CD14-positive monocyte (primary cell): ENCODE results near the gene ZDHHC7. TPM values are rescaled to one million over a fixed set of nuclear protein-coding genes. Genes with fewer than 3 reads are reported as not detected.

ENCODE experiments used
- DNase-seq, 3 donors: peaks; one replicate each; pipeline ENCODE4 v3.0.0-alpha.2; 2011 to 2022
- H2AFZ ChIP-seq: 2 replicates; pipeline ENCODE4 v1.6.0; 2012; ENCODE audit warnings: mild to moderate bottlenecking, low read depth, low read length, inconsistent platforms; ENCODE audit not compliant: insufficient read depth, poor library complexity, severe bottlenecking
- H3K27ac ChIP-seq, 2 donors: 1 replicate in 1 of 2; 2 replicates in 1 of 2; pipeline ENCODE4 v1.5.1; 2012 to 2013; ENCODE audit warnings: low read length in 2 of 2, control low read depth in 1 of 2, inconsistent platforms in 1 of 2, low read depth in 1 of 2, mild to moderate bottlenecking in 1 of 2
- H3K27me3 ChIP-seq, 2 donors: one replicate each; pipeline versions ENCODE4 v1.6.0 to v1.6.1; 2011 to 2013; ENCODE audit warnings: low read length in 2 of 2; ENCODE audit not compliant: control insufficient read depth in 2 of 2, insufficient read depth in 2 of 2
- H3K36me3 ChIP-seq, 2 donors: replicated peaks in 1 of 2; 1 replicate in 1 of 2; 2 replicates in 1 of 2; pipeline versions ENCODE4 v1.5.1 to v1.6.1; 2012 to 2013; ENCODE audit warnings: low read length in 2 of 2, control low read depth in 1 of 2, inconsistent platforms in 1 of 2, mild to moderate bottlenecking in 1 of 2; ENCODE audit not compliant: insufficient read depth in 2 of 2, control insufficient read depth in 1 of 2
- H3K4me1 ChIP-seq, 2 donors: 1 replicate in 1 of 2; 2 replicates in 1 of 2; pipeline versions ENCODE4 v1.5.1 to v1.6.1; 2012 to 2013; ENCODE audit warnings: low read length in 2 of 2, control low read depth in 1 of 2, inconsistent platforms in 1 of 2, mild to moderate bottlenecking in 1 of 2, moderate library complexity in 1 of 2; ENCODE audit not compliant: insufficient read depth in 2 of 2, control insufficient read depth in 1 of 2
- H3K4me2 ChIP-seq: replicated peaks from 2 replicates; pipeline ENCODE3; 2012; ENCODE audit warnings: low read length, moderate library complexity, mild to moderate bottlenecking; ENCODE audit not compliant: poor library complexity, severe bottlenecking; ENCODE audit errors: extremely low read depth
- H3K4me3 ChIP-seq, 3 experiments: fragments of 200-600 bp in 1 of 3; sonication (generic) in 1 of 3; replicated peaks in 1 of 3; 1 replicate in 2 of 3; 2 replicates in 1 of 3; pipeline ENCODE4 v1.5.1; 2011 to 2013; ENCODE audit warnings: low read length in 3 of 3, mild to moderate bottlenecking in 3 of 3, control low read depth in 2 of 3, low read depth in 2 of 3, inconsistent platforms in 1 of 3, moderate library complexity in 1 of 3
- H3K79me2 ChIP-seq: 2 replicates; pipeline ENCODE4 v1.6.0; 2012; ENCODE audit warnings: mild to moderate bottlenecking, control low read depth, inconsistent platforms, low read length, moderate library complexity; ENCODE audit not compliant: insufficient read depth
- H3K9ac ChIP-seq: 2 replicates; pipeline ENCODE4 v1.6.0; 2017; ENCODE audit warnings: low read length, mild to moderate bottlenecking; ENCODE audit not compliant: insufficient read depth, poor library complexity, severe bottlenecking
- H3K9me3 ChIP-seq, 2 donors: replicated peaks in 1 of 2; 1 replicate in 1 of 2; 2 replicates in 1 of 2; pipeline versions ENCODE4 v1.5.1 to v1.6.1; 2012 to 2013; ENCODE audit warnings: low read length in 2 of 2, control low read depth in 1 of 2; ENCODE audit not compliant: control insufficient read depth in 1 of 2, insufficient read depth in 1 of 2
- H4K20me1 ChIP-seq: 2 replicates; pipeline ENCODE4 v1.6.0; 2012; ENCODE audit warnings: mild to moderate bottlenecking, low read length, control low read depth, moderate library complexity; ENCODE audit not compliant: insufficient read depth
- H3K27ac Mint-ChIP-seq, 7 donors: one replicate each; pipeline ENCODE4 v1.8.0; 2020; ENCODE audit warnings: mild to moderate bottlenecking in 7 of 7, mixed read lengths in 7 of 7, moderate library complexity in 6 of 7, inconsistent platforms in 2 of 7
- H3K27me3 Mint-ChIP-seq, 3 donors: one replicate each; pipeline ENCODE4 v1.8.0; 2021 to 2022; ENCODE audit warnings: low read depth in 3 of 3, mild to moderate bottlenecking in 3 of 3, mixed read lengths in 3 of 3, moderate library complexity in 3 of 3, inconsistent platforms in 1 of 3
- H3K36me3 Mint-ChIP-seq, 2 donors: one replicate each; pipeline ENCODE4 v1.8.0; 2020; ENCODE audit warnings: mixed read lengths in 2 of 2, inconsistent platforms in 1 of 2, mild to moderate bottlenecking in 1 of 2
- H3K4me1 Mint-ChIP-seq: one replicate; pipeline ENCODE4 v1.8.0; 2020; ENCODE audit warnings: mild to moderate bottlenecking, mixed read lengths
- H3K4me3 Mint-ChIP-seq, 2 donors: one replicate each; pipeline ENCODE4 v1.8.0; 2020; ENCODE audit warnings: mild to moderate bottlenecking in 2 of 2, mixed read lengths in 2 of 2, moderate library complexity in 1 of 2
- H3K9me3 Mint-ChIP-seq, 7 donors: one replicate each; pipeline ENCODE4 v1.8.0; 2020 to 2022; ENCODE audit warnings: mixed read lengths in 7 of 7, mild to moderate bottlenecking in 6 of 7, moderate library complexity in 6 of 7, inconsistent platforms in 2 of 7
- CTCF ChIP-seq: fragments of 200-600 bp; IDR thresholded peaks from one replicate; pipeline ENCODE4 v1.8.0; 2022; ENCODE audit warnings: antibody characterized with exemption, mild to moderate bottlenecking
- WGBS: methylation state at CpG from one replicate; pipeline ENCODE4 v1.1.5; 2013; ENCODE audit warnings: missing lambda C conversion rate; ENCODE audit not compliant: insufficient coverage; 5-methylcytosine and 5-hydroxymethylcytosine counted together
- intact Hi-C, 2 donors: fragments of 100-400 bp; cut with micrococcal nuclease; formaldehyde crosslinking; loops; one replicate each; pipeline versions ENCODE4 v1.15.0 to v1.15.1; 2023
- polyA plus RNA-seq, 3 donors: library from polyadenylated mRNA; depleted of rRNA in 1 of 3; unstranded in 2 of 3; stranded (reverse) in 1 of 3; fragments of 300-500 nt in 2 of 3; fragments of >200 nt in 1 of 3; fragmentation: Illumina TruSeq in 2 of 3; gene quantifications; 1 replicate in 2 of 3; 2 replicates in 1 of 3; pipeline ENCODE4 v1.2.3, GENCODE V29; 2012 to 2021

The ZDHHC7 gene
- polyA plus RNA-seq, 3 donors: 99.7 to 189 (median 129) TPM

- peak overlapping the region in 1 of 2 donors; percentile 31 for H3K4me3 Mint-ChIP-seq
- peak overlapping the region; percentile 92 to 98 (median 96) for H3K27ac Mint-ChIP-seq
- H3K27me3 Mint-ChIP-seq: peaks cover 1 to 2% (median 1%) of the 10 kb centered on the region in 3 donors
- WGBS: 65% methylated on average over 2 of the region's 8 CpGs
- Histone ChIP-seq H4K20me1 (no peaks in the 10 kb centered on the region), H2AFZ (peak overlapping the region; percentile 30), H3K36me3 (no peaks in the 10 kb centered on the region), H3K9me3 (no peaks in the 10 kb centered on the region), H3K27me3 (no peaks in the 10 kb centered on the region), H3K9ac (no peak overlapping the region), H3K4me2 (peak overlapping the region; percentile 65), H3K4me3 (peak overlapping the region in 1 of 3 experiments; percentile 40), H3K4me1 (peaks cover 63 to 65% of the 10 kb centered on the region in 2 donors), H3K79me2 (peaks cover 11% of the 10 kb centered on the region), H3K27ac (peak overlapping the region; percentile 81 to 89)
- peaks cover 68% of the 10 kb centered on the region for H3K4me1 Mint-ChIP-seq
- DNase-seq: no peak
- intact Hi-C loops: no loop called here
- no peaks in the 10 kb centered on the region for H3K9me3 Mint-ChIP-seq
- no peak for TF ChIP-seq CTCF
- peaks cover 5 to 10% of the 10 kb centered on the region in 2 donors for H3K36me3 Mint-ChIP-seq
Measured at GRCh38 chr16:85017633-85018032, 6.3 kb upstream of the ZDHHC7 start.

GRCh38 chr16:85017151-85017550 lies 5.8 kb upstream of the ZDHHC7 start:
- H3K27me3 ChIP-seq: no peaks in the 10 kb centered on the region
- peaks cover 67% of the 10 kb centered on the region for H3K4me1 Mint-ChIP-seq
- H3K9me3 ChIP-seq: no peaks in the 10 kb centered on the region
- peak overlapping the region in 2 of 3 experiments; percentile 14 to 70 for H3K4me3 ChIP-seq
- H2AFZ ChIP-seq: peak overlapping the region; percentile 30
- H3K9ac ChIP-seq: peak overlapping the region; percentile 41
- peak overlapping the region; percentile 81 to 89 for H3K27ac ChIP-seq
- peaks cover 5 to 10% of the 10 kb centered on the region in 2 donors for H3K36me3 Mint-ChIP-seq
- H3K27ac Mint-ChIP-seq: peak overlapping the region; percentile 92 to 98 (median 96)
- H3K4me3 Mint-ChIP-seq: peak overlapping the region; percentile 41 to 79
- H3K9me3 Mint-ChIP-seq: no peaks in the 10 kb centered on the region
- peaks cover 1 to 2% (median 1%) of the 10 kb centered on the region in 3 donors for H3K27me3 Mint-ChIP-seq
- peaks cover 16% of the 10 kb centered on the region for H3K79me2 ChIP-seq
- WGBS: no CpG with 5 or more reads among the region's 4 CpGs
- H3K36me3 ChIP-seq: no peaks in the 10 kb centered on the region
- no peaks in the 10 kb centered on the region for H4K20me1 ChIP-seq
- TF ChIP-seq CTCF: no peak
- intact Hi-C loops: no loop called here
- H3K4me1 ChIP-seq: peaks cover 65 to 68% of the 10 kb centered on the region in 2 donors
- peak overlapping the region; percentile 65 for H3K4me2 ChIP-seq
- DNase-seq: peak; percentile 85 to 94 (median 94)
